Right ventricle myocardium inferior (tissue), 1 donor: ENCODE measurements around the gene DHX38. TPM values are rescaled to one million over a fixed set of nuclear protein-coding genes. Genes with fewer than 3 reads are reported as not detected.

Source experiments
- ATAC-seq: fragments of 200-7000 bp; cut with Tn5 transposase; one replicate; pipeline ENCODE4 v1.9.1; 2020; ENCODE audit warnings: mild to moderate bottlenecking, moderate library complexity
- DNase-seq: peaks from one replicate; pipeline ENCODE4 v3.0.0; 2021; ENCODE audit errors: missing footprints
- intact Hi-C: fragments of 100-400 bp; cut with DNase I; formaldehyde crosslinking; loops from one replicate; pipeline ENCODE4 v1.11.0; 2022
- total RNA-seq: library from RNA; stranded (reverse); fragmentation: NEBNext Ultra II Directional; extraction: Animal tissue kit (Norgen Biotek cat#: 25700); gene quantifications from one replicate; pipeline ENCODE4 v1.2.1, GENCODE V29; 2021
- donor health status: DM: no; HTN: yes; CAD: no; lungs with severe emphysema.

Gene DHX38
- total RNA-seq, 1 donor from 2014 or later = 40.8 TPM

GRCh38 chr16:72137380-72138063 is 43.9 kb downstream of the DHX38 start:
- DNase-seq (no peak), ATAC-seq (no peak)
- intact Hi-C loops = no loop called here

GRCh38 chr16:72138064-72138572 is 44.5 kb downstream of the DHX38 start:
- intact Hi-C loops = no loop called here
- no peak for ATAC-seq
- DNase-seq = no peak

GRCh38 chr16:72139908-72140307 is 46.3 kb downstream of the DHX38 start:
- no peak for ATAC-seq
- DNase-seq = no peak
- intact Hi-C loops = no loop called here

GRCh38 chr16:72142476-72142875 is 48.8 kb downstream of the DHX38 start:
- intact Hi-C loops = no loop called here
- DNase-seq (no peak), ATAC-seq (no peak)

- ATAC-seq (no peak), DNase-seq (no peak)
- intact Hi-C loops = no loop called here
These were observed 56.2 kb downstream of the DHX38 start for GRCh38 chr16:72149676-72150464.

GRCh38 chr16:72159386-72159785 is 65.7 kb downstream of the DHX38 start:
- no peak for DNase-seq
- intact Hi-C loops = no loop called here
- no peak for ATAC-seq

GRCh38 chr16:72159801-72160200 is 66.2 kb downstream of the DHX38 start:
- no peak for DNase-seq
- intact Hi-C loops = no loop called here
- no peak for ATAC-seq

- intact Hi-C loops = no loop called here
- ATAC-seq = no peak
- no peak for DNase-seq
These were observed 68.6 kb downstream of the DHX38 start for GRCh38 chr16:72162105-72162692.

Other genes with a start within 250 kb of the DHX38 start
- 13.4 TPM for gene ATXN1L, start 247.9 kb upstream of the DHX38 start, total RNA-seq
- gene ZNF821, start 209.7 kb upstream of the DHX38 start, total RNA-seq = 2.5 TPM
- 114 TPM for gene IST1, start 198.3 kb upstream of the DHX38 start, total RNA-seq
- 0.08 TPM for gene PKD1L3, start 93.4 kb upstream of the DHX38 start, total RNA-seq
- gene DHODH, start 85.1 kb upstream of the DHX38 start, total RNA-seq = 8.3 TPM
- gene HP, start 39.3 kb upstream of the DHX38 start, total RNA-seq = 21.2 TPM
- 99.2 TPM for gene HPR, start 30.6 kb upstream of the DHX38 start, total RNA-seq
- 7.7 TPM for gene TXNL4B, start 227 bp upstream of the DHX38 start, total RNA-seq
- gene PMFBP1, start 78.3 kb downstream of the DHX38 start, total RNA-seq = 0.19 TPM